Cerebellar cortex (tissue), 1 donor: Measurements from ENCODE around the gene ITPRIPL1.

Source experiments
- DNase-seq: peaks from one replicate; pipeline ENCODE4 v3.0.0-alpha.2; 2015; ENCODE audit warnings: low spot score

Gene ITPRIPL1

GRCh38 chr2:96323849-96324248 is 1.3 kb upstream of the ITPRIPL1 start:
- no peak for DNase-seq

DNA sequence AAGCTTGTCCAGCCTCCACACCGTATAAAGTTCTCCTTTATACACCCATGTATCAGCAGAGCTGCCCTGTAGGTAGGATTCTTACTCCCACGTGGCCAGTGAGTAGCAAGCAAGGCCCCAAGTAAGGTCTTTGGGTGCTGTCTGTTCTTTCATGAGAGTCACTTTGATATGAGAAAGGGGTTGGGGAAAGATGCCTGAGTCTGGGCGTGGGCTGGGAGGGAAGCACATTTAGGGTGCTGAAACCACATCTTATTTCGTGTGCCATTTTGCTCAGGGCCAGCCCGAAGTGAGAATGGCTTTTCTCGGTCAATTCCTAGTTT is 436 bp upstream of the ITPRIPL1 start:
- DNase-seq, result no peak

GRCh38 chr2:96325884-96326255 is 753 bp downstream of the ITPRIPL1 start:
- DNase-seq, result no peak

- DNase-seq, result no peak
Measured at GRCh38 chr2:96326564-96326963, 1.4 kb downstream of the ITPRIPL1 start.

DNA sequence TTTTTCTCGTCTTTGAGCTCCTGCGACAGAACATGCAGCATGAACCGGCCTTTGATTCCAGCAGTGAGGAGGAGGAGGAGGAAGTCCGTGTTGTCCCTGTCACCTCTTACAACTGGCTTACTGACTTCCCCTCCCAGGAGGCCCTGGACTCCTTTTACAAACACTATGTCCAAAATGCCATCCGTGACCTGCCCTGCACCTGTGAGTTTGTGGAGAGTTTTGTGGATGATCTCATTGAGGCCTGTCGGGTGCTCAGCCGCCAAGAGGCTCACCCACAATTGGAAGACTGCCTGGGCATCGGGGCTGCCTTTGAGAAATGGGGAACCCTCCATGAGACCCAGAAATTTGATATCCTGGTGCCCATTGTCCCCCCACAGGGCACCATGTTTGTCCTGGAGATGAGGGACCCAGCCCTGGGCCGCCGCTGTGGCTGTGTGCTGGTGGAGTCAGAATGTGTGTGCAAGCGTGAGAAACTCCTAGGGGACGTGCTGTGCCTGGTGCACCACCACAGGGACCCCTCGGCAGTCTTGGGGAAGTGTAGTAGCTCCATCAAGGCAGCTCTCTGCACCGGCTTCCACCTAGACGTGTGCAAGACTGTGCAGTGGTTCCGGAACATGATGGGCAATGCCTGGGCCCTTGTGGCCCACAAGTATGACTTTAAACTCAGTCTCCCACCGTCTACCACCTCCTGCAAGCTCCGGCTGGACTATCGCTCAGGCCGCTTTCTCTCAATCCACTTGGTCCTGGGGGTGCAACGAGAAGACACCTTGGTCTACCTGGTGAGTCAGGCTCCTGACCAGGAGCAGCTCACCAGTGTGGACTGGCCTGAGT is 2.1 kb downstream of the ITPRIPL1 start:
- DNase-seq, result no peak

- DNase-seq, result no peak
Measured at GRCh38 chr2:96329456-96329855, 4.3 kb downstream of the ITPRIPL1 start.

- no peak for DNase-seq
Measured at GRCh38 chr2:96329874-96330273, 4.8 kb downstream of the ITPRIPL1 start.

DNA sequence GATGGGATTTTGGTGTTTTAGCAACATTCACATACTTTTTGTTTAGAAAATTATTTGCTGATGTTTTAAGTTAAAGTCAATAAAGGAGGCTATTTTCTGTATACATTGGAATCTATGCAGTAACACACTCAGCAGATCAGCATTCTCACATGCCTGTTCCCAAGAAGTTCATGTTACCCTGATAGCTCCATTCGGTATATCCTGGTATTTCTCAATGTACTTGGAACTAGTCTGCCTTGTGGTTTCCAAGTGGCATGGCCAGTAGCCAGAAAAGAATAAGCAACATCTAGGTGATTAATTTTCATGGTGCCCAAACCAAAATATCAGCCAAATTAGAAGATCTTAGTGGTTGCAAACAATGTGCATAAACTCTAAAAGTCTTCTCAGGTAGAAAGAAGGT is 5.3 kb downstream of the ITPRIPL1 start:
- DNase-seq, result no peak

- DNase-seq, result no peak
Measured at GRCh38 chr2:96333708-96334107, 8.6 kb downstream of the ITPRIPL1 start.

DNA sequence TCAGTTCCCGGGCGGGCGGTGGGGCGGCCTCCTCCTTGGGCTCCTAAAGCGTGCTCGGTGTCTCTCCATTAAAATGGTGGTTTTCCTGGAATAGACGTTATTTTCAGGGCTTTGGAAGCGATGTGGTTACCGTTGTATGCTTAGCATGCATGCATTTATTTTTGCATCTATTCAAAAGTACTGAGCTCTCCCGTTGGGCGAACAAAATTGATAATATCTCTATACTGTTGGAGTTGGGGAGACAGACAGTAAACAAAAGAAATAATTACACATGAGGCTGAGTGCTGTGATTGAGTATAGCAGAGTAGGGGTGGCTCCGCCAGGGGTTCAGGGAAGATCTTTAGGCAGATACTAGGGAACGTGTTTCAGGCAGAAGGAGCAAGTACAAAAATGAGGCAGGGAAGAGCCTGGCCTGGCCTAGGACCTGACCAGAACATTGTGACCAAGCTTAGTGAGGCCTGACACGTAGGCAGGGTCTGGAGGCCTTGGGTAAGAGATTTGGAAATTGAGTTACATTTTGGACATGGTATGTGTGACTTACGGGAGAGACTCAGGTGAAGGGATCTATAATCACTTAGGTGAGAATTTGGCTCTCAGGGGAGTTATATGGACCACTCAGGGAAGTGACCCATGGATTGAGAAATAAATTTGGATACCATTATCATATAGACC is 11.1 kb downstream of the ITPRIPL1 start:
- DNase-seq, result no peak

GRCh38 chr2:96336873-96337272 is 11.8 kb downstream of the ITPRIPL1 start:
- no peak for DNase-seq

- no peak for DNase-seq
Measured at GRCh38 chr2:96340493-96341414, 15.6 kb downstream of the ITPRIPL1 start.

GRCh38 chr2:96341641-96342040 is 16.5 kb downstream of the ITPRIPL1 start:
- DNase-seq, result no peak

DNA sequence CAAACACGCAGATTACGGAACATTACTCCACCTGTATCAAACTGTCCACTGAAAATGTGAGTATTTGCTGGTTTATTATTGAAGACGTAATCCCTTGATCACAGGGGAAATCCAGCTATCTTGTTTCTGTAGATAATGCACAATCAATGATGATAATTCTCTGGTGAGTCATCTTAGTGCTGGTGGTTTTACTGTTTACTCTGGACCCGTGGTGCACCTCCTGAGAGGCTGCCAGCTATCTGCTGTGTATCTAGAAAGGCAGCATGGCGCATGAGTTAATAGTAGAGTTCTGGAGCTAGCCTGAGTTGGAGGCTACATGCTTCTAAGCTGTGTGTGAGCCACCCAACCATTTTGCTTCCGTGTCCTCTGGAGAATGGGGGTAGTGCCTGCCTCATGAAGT is 17.0 kb downstream of the ITPRIPL1 start:
- DNase-seq, result no peak

DNA sequence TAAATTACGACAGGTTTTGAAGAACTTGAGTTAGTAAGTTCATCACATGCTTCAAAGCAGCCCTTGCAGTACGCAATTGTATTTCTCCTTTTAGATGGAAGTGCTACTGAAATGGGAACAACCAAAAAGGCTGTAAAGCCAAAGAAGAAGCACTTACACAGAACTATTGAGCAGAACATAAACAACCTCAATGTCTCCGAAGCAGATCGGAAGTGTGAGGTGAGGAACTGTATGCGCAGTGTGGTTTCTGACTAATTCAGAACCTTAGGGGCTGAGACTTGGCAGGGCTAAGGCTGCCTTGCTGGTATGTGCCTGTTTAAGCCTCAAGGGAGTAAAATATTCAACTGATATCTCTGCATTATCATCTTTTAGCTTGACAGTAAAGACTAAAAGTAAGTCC is 18.9 kb downstream of the ITPRIPL1 start:
- DNase-seq, result no peak

GRCh38 chr2:96345438-96345837 is 20.3 kb downstream of the ITPRIPL1 start:
- DNase-seq, result no peak

DNA sequence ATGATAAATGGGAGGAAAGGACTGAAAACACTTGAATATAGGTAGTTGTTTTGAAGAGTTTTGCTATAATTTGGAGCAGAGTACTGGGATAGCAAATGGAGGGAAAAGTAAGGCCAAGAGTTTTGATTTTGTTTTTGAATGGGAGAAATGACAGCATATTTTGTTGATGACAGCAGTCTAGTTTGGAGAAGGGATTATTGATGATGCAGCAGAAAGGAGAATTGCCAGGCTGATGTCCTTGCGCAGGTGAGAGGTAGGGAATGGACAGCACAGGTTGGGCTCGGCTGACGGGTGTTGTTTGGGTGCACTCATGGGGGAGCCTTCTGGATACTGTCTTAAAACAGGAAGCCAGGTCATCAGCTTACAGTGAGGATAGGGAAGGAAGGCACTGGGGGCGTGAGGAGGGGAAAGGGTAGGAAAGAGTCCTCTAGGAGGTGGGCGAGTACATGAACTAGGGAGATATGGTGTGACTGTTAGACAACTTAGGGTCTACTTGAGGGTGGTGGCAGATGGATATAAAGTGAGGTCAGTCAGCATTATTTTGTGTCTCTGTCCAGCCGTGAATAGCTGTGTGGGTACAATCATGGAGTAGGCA is 20.8 kb downstream of the ITPRIPL1 start:
- no peak for DNase-seq

DNA sequence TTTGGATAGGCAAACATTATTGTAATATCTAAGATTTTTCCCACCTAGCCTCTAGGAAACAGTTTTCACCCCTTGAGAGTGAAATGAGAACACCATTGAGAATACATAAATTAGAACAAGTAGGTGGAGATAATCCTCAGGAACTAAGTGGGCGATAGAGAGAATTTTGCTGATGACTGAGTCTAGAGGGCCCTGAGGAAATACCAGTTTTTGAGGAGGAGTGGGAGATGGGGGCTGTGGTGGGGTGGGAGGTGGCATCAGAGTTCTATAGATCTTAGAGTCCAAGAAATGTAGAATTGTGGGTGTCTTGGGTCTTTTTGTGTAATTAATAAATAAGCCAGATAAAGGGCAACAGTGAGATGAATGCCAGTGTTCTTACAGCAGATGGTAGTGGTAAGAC is 22.3 kb downstream of the ITPRIPL1 start:
- DNase-seq, result no peak

- DNase-seq, result no peak
Measured at GRCh38 chr2:96353032-96353561, 28.0 kb downstream of the ITPRIPL1 start.

- no peak for DNase-seq
Measured at GRCh38 chr2:96353606-96354101, 28.5 kb downstream of the ITPRIPL1 start.

- no peak for DNase-seq
Measured at GRCh38 chr2:96354492-96354891, 29.4 kb downstream of the ITPRIPL1 start.

GRCh38 chr2:96356889-96357288 is 31.8 kb downstream of the ITPRIPL1 start:
- DNase-seq, result no peak
